NAMALWA (cell line): ENCODE data around the gene GCN1.
A peak's percentile ranks its signal among the peaks of the same experiment; 100 is the strongest.

Experiments used
- DNase-seq: peaks from one replicate; pipeline ENCODE4 v3.0.0-alpha.2; 2015; ENCODE audit warnings: low spot score

GCN1 gene

DNA sequence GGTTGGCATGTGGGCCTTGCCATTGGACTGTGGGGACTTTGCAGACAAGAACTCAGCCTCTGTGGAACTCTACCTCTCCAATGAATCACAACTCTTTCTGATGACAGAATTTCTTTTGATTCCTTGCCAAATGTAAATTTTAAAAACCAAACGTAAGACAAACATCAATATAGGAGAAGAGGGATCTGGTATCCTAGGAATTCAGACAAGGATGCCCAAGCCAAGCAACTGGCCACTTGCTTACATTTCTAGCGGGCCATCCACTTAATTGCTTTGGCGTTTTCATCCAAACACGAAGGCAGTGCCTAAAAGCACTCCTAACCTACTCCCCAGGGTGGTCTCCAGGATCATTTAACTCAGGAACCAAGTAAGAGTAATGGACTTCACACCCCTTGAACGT lies 54.6 kb downstream of the GCN1 start:
- no peak for DNase-seq

DNA sequence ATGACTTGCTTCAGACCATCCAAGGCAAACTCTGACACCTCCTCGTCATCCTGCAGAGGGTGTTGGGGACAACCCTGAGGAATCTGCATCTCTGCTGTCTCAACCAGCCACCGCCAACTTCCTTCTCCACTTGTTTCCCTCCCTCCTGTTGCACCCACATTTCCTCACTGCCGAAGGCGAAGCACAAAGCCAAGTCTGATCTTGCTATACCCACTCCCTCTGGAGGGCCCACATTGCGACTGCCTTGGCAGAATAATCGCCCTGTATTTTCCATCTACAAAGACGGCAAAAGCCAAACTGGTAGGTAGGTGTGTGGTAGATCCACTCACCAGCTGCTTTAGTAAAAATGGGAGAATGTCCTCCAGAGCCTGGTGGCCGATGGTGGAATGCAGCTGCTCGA lies 56.1 kb downstream of the GCN1 start:
- no peak for DNase-seq

DNA sequence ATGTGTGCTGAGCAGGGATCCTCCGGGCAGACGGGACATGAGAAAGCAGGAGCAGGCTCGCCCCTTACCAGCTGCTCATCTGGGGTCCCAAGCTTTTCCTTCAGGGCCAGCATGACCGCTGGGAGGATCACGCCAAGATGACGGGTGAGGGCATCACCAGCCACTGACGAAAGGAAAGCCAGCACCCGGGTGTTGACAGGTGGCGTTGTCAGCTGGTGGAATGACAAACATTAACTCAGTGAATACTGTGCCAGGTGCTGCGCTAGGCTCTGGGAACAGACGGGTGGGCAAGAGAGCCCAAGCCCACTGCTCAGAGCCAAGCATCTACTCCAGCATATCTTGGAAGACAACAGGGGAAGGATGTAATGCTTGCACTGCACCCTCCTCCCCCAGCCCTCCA lies 56.7 kb downstream of the GCN1 start:
- no peak for DNase-seq

DNA sequence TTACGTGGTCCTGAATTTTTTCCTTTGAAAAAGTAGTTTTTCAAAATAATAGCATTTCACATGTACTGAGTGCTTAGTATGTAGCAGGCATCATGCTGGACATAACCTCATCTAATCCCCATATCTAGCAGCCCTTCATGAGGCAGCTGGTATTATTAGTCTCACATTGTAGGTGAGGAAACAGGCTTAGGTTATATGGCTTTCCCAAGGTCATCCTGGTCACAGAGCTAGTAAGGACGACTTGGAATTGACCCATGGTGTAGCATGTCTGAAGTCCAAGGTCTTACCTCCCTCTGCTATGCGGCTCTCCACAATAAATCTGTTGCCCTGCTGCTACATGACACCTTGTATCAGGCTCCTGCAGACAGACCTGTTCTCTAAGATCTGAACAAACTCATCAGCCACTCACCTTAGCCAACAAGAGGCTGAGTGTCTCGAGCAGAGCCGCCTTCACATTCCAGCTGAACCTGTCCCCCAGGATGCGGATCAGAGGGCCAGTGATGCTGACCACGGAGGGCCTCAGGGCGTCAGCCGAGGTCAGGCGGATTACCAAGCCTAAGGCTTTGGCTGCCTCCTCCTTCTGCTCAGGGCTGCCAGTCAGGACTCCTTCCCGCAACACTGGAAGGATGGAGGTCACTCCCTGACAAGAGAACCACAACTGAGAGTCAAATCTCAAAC lies 58.3 kb downstream of the GCN1 start:
- DNase-seq, result no peak

DNA sequence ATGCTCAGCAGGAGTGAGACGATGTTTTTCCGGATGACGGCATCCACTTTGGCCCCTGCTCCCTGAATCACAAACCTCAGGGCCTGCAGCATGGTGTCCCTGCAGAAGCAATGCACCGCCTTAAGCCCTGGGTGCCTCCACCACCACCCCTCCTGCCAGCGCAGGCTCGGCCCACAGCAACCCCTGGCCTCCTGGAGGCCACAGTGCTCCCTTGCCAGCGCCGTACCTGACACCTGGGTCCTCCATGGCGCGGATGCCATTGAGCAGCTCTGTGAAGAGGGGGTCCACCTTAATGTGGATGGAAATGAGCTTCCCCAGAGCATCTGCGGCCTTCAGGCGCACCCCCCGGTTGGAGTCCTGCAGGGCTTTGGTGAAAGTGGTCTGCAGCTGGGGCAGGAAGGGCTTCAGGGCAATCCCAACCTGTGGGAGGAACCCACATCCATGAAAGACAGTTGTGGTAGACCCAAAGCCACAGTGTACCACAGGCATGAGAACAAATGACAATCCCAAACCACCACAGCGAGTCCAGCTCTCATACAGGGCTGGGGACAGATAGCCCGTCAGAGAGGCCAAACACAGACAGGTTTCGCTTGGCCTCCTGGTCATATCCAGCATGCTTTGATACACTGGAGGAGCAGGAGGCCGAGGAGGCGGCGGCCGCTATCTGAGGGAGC lies 60.1 kb downstream of the GCN1 start:
- DNase-seq, result no peak

DNA sequence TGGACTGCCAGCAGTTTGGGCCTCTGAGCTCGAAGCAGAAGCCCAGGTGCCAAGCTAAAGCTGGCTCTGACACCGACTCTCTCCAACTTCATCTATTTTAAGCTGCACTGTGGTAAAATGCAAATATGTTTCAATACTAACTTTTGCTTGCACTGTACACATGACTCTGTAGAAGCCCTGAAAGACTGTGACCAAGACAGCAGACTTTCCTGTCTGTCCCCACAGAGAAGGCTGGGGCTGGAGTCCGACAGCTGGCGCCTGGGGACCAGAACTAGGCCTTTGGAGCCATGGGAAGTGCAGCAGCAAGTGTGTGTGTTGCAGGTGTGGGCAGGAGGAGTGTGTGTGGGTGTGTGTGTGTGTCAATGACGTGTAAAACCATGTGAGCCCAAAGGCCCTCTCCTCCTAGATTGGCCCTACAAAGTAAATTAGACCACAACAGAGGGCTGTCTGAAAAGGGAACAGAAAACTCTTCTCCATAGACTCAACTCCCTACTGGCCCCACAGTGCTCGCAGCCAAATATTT lies 61.6 kb downstream of the GCN1 start:
- peak; percentile 94 for DNase-seq

DNA sequence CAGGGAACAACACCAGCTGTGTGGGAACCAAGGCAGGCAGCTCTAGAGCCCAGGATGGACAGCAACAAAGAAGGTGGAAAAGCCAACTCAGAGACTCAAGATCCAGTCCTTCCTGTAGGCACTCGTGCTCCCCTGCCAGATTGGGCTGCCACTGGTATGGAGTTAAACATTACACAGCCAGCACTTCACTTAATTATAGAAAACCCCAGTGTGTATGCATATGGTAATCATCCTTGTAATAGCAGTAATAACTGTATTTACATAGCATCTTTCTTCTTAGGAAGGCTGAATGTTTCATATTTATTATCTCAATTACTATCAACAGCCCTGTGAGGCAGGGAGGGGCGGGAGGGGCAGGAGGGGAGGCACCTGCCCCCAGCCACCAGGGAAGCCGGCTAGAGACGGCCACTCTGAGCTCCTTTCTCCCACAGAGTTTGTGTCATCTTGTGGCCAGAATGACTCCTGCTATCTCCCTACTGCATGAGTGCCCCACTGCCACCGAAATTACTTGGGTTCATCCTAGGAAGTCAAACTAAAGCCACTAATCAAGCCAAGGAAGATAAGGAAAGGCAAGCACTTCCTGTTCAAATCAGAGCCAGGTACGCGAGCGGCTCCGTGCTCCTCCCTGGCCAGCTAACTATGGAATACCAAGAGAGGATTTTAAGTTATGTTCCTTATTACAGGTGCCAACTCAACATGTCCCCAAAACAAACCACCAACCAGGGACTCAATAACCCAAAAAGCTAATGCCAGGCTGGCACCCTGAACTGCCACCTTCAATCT lies 62.3 kb downstream of the GCN1 start:
- no peak for DNase-seq

DNA sequence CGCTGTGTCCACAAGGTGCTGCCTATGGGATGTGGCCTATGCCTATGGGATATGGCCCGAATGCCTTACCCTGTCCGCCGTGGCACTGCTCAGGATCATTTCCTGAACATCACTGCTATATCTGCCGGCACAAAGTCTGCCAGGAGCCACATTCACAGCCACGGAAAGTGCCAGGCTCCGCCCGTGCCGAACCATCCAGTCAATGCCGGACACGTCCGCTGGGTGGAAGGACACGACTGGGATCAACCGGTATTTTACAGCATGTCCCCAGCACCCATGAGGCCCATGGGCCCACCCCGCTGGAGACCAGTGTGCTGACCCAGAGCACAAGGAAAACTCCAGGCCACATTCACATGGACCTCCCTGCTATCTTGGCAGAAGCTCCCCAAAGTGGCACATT lies 63.4 kb downstream of the GCN1 start:
- no peak for DNase-seq

DNA sequence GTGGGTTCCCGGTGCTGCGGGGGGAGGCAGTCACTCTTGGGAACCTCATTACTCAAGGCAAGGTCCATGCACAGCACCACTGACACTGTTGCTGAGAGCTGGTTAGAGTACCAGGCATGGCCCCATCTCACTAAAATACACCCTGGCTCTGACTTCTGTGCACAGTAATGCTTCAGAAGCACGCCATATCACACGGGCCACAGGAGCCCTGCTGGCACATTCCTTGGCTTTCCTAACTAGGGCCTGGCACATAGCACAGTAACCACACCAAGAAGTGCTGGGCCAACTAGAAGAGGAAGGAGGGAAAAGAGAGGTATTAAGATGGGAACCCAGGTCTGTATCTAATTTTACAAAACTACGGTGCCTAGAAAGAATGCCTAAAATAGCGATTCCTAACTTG lies 64.5 kb downstream of the GCN1 start:
- DNase-seq, result no peak

DNA sequence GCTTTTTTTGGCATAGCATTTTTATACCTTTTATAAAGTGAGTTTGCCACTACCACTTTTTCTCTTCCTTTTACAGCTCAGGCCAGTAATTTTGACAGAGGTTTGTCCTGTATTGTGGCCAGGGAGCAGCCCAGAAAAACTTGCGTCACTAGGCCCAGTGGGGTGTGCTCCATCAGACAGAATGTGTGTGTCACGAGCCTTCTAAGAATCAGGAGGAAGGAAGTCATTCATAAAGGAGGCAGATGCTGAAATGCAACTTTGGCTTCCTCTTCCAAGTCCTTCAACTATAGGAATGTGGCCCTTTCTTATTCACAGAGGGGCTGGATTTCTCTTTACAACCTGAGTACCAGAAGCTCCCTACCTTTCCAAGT lies 67.9 kb downstream of the GCN1 start:
- no peak for DNase-seq

DNA sequence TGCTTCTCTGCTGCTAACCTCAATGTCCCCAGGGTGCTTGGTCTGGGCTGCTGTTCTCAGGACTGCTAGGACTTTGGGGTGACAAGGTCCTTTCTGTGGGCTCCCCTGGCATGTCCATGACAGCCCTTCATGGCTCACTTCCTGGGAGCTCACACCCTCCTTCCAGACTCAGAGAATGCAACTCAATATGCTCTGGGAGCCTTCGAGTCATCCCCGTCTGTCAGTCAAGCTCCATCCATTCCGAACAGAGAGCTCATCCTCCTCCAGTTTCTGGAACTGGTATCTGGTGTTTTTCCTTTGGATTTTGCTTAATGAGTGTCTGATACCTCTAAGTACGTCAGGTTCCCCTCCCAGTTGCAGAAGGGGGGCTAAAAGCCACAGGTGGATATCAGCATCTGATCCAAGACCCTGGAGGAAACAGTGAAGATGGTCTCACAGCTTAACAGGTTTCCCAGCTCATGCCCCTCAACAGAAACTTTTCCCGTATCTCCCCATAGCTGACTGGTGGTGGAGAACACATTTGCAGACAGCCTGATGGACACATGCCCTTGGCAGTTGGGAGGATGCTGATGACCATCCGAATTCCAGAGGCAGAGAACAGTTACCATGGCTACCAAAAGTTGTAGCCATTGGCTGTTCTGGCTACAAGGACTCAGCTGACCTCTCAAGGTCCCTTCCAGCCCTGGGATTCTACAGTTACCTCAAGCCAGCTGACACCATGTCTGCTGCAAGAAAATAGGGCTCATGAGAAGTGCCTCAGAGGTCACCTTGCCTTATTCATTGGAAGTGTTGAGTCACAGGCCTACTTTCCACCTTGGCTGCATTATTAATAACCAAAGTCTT lies 68.5 kb downstream of the GCN1 start:
- DNase-seq, result no peak

DNA sequence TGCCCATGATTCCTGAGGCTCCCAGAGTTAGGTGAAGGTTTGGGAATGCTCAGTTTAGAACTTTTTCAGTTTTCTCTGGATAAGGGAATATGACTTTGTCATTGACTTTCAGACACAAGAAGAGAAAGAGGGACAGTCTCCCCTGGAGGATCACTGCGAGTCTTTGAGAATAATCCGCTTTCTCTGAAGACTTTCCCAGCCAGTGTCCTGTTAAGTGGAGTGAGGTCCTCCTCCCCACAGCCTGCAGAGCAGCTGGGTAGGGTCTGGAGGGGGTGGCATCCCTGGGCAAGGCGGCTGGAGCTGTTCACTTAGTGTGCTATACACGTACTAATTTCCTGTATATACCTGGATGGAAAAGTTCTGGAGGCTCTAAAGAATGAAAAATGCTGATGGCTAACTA lies 69.5 kb downstream of the GCN1 start:
- DNase-seq, result no peak

DNA sequence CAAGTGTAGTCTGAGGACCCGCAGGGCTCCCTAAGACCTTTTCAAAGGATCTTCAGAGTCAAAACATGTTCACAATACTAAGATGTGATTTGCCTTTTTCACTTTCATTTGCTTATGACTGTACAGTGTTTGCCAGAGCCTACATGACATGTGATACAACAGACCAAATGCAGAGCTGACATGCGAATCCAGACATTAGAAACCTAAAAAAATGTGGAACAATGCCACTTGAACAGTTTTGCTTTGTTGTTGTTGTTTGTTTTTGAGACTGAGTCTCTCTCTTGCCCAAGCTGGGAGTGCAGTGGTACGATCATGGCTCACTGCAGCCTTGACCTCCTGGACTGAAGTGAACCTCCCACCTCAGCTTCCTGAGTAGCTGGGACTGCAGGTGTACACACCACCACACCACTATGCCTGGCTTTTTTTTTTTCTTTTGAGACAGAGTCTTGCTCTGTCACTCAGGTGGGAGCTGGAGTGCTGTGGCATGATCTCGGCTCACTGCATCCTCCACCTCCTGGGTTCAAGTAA lies 72.7 kb downstream of the GCN1 start:
- DNase-seq, result peak; percentile 63

DNA sequence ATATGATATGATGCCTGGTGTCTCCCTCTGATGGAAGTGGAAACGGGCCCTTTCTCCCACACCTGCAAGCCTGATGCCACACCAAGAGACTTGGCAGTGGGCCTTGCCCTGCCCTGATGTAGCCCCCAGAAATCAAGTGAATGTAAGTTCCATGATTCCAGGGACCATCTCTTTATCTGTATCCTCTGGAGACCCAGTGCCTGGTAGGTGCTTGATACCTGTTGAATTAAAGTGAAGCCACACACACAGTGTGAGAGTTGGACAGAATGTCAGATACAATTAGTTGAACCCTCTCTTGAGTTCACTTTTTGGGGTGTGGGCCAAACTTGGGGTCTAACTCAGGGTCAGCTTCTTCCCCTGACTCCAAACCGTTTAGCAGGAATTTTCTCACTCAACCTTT lies 73.2 kb downstream of the GCN1 start:
- no peak for DNase-seq

DNA sequence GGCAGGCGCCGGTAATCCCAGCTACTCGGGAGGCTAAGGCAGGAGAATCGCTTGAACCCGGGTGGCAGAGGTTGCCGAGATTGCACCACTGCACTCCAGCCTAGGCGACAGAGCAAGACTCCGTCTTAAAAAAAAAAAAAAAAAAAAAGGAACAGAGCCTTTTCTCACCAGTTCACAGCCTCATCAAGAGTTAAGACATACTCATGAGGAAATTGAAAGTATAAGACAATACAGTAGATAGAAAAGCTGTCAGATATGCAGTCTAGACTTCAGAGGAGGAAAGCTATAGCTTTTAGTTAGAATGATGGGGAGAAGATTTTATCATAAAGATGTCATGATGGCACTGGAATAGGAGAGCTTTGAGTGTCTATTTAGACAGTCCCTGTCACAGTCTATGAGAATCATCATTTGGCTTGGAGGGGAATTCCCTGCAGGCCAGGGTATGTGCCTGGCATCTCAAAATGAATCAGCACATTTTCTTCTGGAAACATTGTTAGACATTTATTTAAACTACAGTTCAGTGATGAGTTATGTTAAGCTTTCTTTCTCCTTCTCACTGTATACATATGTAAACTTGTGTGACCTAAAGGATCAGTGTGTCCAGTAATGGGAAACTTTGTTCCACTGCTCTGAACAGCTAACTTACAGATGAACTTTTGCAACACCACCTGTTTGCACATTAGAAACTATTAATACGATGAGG lies 75.1 kb downstream of the GCN1 start:
- peak; percentile 54 for DNase-seq

DNA sequence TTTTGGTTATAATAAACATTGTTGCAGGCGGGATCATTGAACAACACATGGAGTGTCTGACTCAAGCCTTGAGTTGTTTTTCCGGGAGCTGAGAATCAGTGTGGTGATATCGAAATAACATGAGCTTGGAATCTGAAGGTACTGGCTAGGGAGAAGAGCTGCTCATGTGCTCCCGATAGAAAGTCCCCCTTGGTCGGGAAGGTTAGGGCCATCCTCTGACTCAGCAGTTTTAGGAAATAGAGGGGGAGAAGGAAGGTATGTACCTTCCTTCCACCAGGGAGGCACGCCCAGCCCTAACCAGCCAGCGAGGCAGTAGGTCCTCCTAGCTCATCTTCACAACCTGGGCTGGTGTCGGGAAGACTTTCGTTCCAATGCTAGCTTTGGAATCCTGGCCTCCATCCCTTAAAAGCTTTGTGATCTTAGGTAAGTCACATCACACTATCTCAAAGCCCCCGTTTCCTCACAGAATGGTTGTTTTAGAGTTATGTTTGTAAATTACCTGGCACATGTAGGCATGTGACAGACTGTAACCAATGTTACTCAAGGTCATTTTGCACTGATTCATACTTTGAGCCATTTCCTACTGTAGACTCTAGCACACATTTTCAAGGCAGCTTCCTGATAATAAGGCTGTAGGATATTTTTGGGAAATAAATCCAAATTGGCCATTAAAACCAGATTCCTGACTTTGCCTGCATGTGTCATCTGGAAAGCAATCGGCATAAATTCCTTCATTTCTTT lies 76.0 kb downstream of the GCN1 start:
- peak; percentile 29 for DNase-seq

DNA sequence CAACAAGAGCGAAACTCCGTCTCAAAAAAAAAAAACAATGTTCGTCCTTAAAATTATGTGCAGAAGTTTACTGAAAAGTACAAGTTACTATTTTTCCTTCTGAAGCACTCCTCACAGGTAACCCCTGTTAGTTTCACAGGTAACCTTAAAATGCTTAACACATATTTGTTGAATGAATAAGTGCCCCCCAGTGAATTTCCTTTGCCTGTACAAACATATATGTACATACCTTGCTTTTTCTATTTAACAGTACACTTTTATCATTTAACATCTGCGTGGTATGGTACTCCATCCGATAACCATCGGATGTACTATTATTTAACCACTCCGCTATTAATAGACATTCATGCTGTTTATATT lies 76.6 kb downstream of the GCN1 start:
- peak; percentile 19 for DNase-seq

DNA sequence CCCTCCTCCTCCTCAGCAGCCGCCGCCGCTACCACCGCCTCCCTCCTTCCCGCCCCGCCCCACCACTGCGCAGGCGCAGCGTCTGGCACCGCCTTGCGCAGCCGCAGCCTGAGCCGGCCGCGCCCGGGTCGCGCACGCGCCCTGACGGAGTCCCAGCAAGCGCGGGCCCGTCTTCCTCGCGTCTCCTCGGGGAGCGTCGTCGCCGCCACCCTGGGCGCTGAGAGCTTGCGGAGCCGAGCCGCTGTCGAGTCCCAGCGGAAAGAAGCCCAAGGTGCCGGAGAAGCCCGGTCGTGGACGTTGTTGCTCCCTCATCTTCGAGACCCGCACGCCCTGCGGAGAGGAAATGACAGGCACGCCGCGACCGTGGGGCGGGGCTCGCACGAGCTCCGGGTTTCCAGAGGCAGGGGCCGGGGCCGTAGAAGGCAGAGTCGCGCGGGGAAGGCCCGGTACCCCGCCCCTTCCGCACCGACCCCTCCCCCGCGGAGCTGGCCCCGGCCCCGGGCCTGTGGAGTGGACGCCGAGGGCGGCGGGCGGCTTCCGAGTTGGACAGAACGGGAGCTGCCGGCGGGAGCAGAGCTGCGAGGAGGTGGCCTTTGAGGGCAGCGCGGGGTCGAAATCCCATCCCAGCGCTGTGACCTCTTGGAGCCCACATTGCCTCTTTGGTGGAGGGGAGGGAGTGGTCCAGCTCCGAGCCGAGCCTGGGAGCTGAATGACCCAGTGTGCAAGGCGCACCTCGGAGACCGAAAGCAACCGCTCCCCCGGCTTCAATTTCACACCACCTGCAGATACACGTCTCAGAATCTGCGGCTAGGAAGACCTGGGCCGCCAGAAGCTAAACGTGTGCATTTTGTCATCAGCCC lies 77.5 kb downstream of the GCN1 start:
- peak; percentile 93 for DNase-seq

DNA sequence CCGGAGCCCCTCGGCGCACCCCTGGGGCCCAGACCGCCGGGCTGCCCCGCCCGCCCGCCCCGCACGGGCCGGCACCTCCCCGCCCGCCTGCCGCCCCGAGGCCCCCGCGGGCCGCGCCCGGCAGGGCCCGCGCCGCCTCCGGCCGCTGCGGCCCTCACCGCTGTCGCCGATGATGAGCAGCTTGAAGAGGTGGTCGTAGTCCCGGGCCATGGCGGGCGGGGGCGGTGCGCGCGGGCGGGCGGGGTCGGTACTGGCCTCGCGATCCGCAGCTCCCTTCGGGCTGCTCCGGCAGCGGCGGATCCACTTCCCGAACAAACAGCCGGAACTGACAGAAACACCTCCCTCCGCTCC lies 78.1 kb downstream of the GCN1 start, which contains the start of gene RAB35:
TSS of gene RAB35 (minus strand) at position 313 of the 351 bp plus-strand sequence. CDS start at position 210, 103 bp downstream.
- DNase-seq, result no peak
